Measurements from ENCODE around the gene PLEKHM3. TPM values are rescaled to one million over a fixed set of nuclear protein-coding genes. Genes with fewer than 3 reads are reported as not detected.

The PLEKHM3 gene
- total and polyA plus RNA-seq, 2 of the 4 experiments (the other 2 are of a cell fraction) = 2.4 to 11.3 TPM

GRCh38 chr2:208025814-208026184 lies 472 bp upstream of the PLEKHM3 start:
- Histone ChIP-seq H3K9ac (ENCODE audit: low read depth, low read length) (peak overlapping the region; percentile 82), H3K4me3 (ENCODE audit: insufficient read depth, low read depth, low read length) (peak overlapping the region; percentile 90), H2AFZ (replicated peaks; ENCODE audit: low read length, poor library complexity) (peak overlapping the region; percentile 92), H2BK15ac (ENCODE audit: low read depth, low read length) (peak overlapping the region; percentile 26; the same call in 1 of the 3 replicates), H3K4ac (ENCODE audit: low read depth, low read length) (peak overlapping the region; percentile 89), H3K27ac (ENCODE audit: insufficient read depth, low read length) (peak overlapping the region; percentile 88), H4K8ac (ENCODE audit: low read depth in 2 of 2, low read length in 2 of 2) (peak overlapping the region; percentile 99), H2AK5ac (ENCODE audit: low read depth, low read length) (no peak overlapping the region), H3K4me1 (ENCODE audit: control insufficient read depth, insufficient read depth, low read length) (peaks cover 2% of the 10 kb centered on the region), H3K9me3 (ENCODE audit: control insufficient read depth, insufficient read depth, low read length) (no peaks in the 10 kb centered on the region), H3K4me2 (ENCODE audit: low read depth, low read length) (peak overlapping the region; percentile 86), H2BK120ac (ENCODE audit: low read depth, low read length) (peak overlapping the region; percentile 66), H3K14ac (replicated peaks; ENCODE audit: low read depth, low read length) (peak overlapping the region; percentile 67), H2AK9ac (replicated peaks; ENCODE audit: low read depth, low read length, poor library complexity) (no peak overlapping the region), H4K5ac (ENCODE audit: low read depth, low read length) (peak overlapping the region; percentile 99), H3K56ac (ENCODE audit: extremely low read depth, insufficient read depth, low read length) (peak overlapping the region; percentile 53), H2BK5ac (ENCODE audit: low read depth, low read length, poor library complexity, severe bottlenecking) (peak overlapping the region; percentile 76), H4K20me1 (ENCODE audit: insufficient read depth, low read length) (no peaks in the 10 kb centered on the region), H4K91ac (ENCODE audit: insufficient read depth, low read depth, low read length) (peak overlapping the region; percentile 95), H3K79me1 (ENCODE audit: low read depth in 1 of 2, low read length in 2 of 2) (peaks cover 4 to 7% of the 10 kb centered on the region in 2 experiments; a peak in 2 of 4 replicates), H3K9me1 (ENCODE audit: insufficient read depth, low read length) (peaks cover 4% of the 10 kb centered on the region; the same call in 1 of the 2 replicates), H3K23ac (ENCODE audit: low read depth, low read length) (peak overlapping the region; percentile 57), H2BK20ac (ENCODE audit: low read depth, low read length) (peak overlapping the region; percentile 28; the same call in 1 of the 2 replicates), H3K18ac (ENCODE audit: low read depth, low read length) (peak overlapping the region; percentile 92), H3K36me3 (ENCODE audit: control insufficient read depth, insufficient read depth, low read length) (no peaks in the 10 kb centered on the region), H3K27me3 (ENCODE audit: control insufficient read depth, insufficient read depth, low read length) (no peaks in the 10 kb centered on the region)
- CTCF ChIA-PET = interaction anchor here (1.5 to 1.7 kb wide), 2 partner anchors 14 to 46 kb away, joined by 5 read pairs; no protein-coding TSS in a partner anchor
- WGBS, 2 experiments (ENCODE audit: extremely low coverage in 2 of 2, insufficient read length in 1 of 2) = no CpG with 5 or more reads among the region's 10 CpGs
- TF ChIP-seq CHD1 (IDR thresholded peaks at IDR 0.05; ENCODE audit: low read depth, low read length) = no peak
- TF ChIP-seq RFX5 (IDR thresholded peaks at IDR 0.05; ENCODE audit: low read depth, low read length) = no peak
- TF ChIP-seq ELK1 (IDR thresholded peaks at IDR 0.05; ENCODE audit: borderline replicate concordance, low read depth, low read length) = no peak
- TF ChIP-seq RAD21 (IDR thresholded peaks at IDR 0.05; ENCODE audit: low read length) = no peak
- no peak for TF ChIP-seq FOS (IDR thresholded peaks at IDR 0.05; ENCODE audit: low read depth, low read length)
- no peak for TF ChIP-seq RCOR1 (IDR thresholded peaks at IDR 0.05; ENCODE audit: insufficient replicate concordance, low read length)
- no peak for TF ChIP-seq MAFK (IDR thresholded peaks at IDR 0.05; ENCODE audit: low read depth, low read length)
- TF ChIP-seq BHLHE40 (IDR thresholded peaks at IDR 0.05; ENCODE audit: low read depth, low read length) = no peak
- in situ Hi-C loops (cut with MboI; ENCODE audit: low sequenced_read_pairs) = no loop called here
- intact Hi-C loops (cut with micrococcal nuclease) = no loop called here
- POLR2A ChIA-PET (ENCODE audit: unreplicated experiment) = no interaction called here
- no peak for ATAC-seq (ENCODE audit: low read depth)
- DNase-seq = no peak
- dilution Hi-C loops (cut with HindIII; ENCODE audit: low sequenced_read_pairs, unreplicated experiment) = no loop called here
- no TSS peak for BruUV-seq (replicated peaks)

All from IMR-90 (cell line).